ENCODE data around the gene STYK1.

- TF ChIP-seq, protein P1, sequence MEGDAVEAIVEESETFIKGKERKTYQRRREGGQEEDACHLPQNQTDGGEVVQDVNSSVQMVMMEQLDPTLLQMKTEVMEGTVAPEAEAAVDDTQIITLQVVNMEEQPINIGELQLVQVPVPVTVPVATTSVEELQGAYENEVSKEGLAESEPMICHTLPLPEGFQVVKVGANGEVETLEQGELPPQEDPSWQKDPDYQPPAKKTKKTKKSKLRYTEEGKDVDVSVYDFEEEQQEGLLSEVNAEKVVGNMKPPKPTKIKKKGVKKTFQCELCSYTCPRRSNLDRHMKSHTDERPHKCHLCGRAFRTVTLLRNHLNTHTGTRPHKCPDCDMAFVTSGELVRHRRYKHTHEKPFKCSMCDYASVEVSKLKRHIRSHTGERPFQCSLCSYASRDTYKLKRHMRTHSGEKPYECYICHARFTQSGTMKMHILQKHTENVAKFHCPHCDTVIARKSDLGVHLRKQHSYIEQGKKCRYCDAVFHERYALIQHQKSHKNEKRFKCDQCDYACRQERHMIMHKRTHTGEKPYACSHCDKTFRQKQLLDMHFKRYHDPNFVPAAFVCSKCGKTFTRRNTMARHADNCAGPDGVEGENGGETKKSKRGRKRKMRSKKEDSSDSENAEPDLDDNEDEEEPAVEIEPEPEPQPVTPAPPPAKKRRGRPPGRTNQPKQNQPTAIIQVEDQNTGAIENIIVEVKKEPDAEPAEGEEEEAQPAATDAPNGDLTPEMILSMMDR (IDR thresholded peaks at IDR 0.05), result no peak
- no peak for TF ChIP-seq POLR2A (IDR thresholded peaks at IDR 0.05)
Observed at GRCh38 chr12:10664499-10664898, 9.4 kb downstream of the STYK1 start.
